Bronchial epithelial cell (primary cell): ENCODE measurements around the gene AMDHD2. TPM values are rescaled to one million over a fixed set of nuclear protein-coding genes. Genes with fewer than 3 reads are reported as not detected.

Experiments used
- DNase-seq: peaks from one replicate; pipeline ENCODE4 v3.0.0-alpha.2; 2010; ENCODE audit warnings: low read depth
- FAIRE-seq: peaks from 2 replicates; lab custom pipeline; 2011; peaks lifted over from hg19 to GRCh38; lab: Jason Lieb, UNC
- H3K27me3 ChIP-seq: 2 replicates; pipeline ENCODE4 v1.5.1; 2011; ENCODE audit warnings: low read length; ENCODE audit not compliant: control insufficient read depth, insufficient read depth
- H3K36me3 ChIP-seq: 2 replicates; pipeline ENCODE4 v1.5.1; 2011; ENCODE audit warnings: low read length; ENCODE audit not compliant: control insufficient read depth, insufficient read depth
- H3K4me3 ChIP-seq: 2 replicates; pipeline ENCODE4 v1.5.1; 2011; ENCODE audit warnings: mild to moderate bottlenecking, low read depth, low read length, control low read depth
- total RNA-seq: library from RNA; depleted of rRNA; stranded (reverse); fragments of >200 nt; gene quantifications from 2 replicates; pipeline ENCODE4 v1.2.1, GENCODE V29; 2014
- TF ChIP-seq, protein P1 (sequence below): IDR thresholded peaks from 2 replicates; pipeline ENCODE4 v1.5.1; 2011; ENCODE audit warnings: mild to moderate bottlenecking, moderate library complexity, low read length, control low read depth, inconsistent platforms; ENCODE audit not compliant: insufficient read depth, severe bottlenecking

The AMDHD2 gene
- total RNA-seq, 1 donor from 2014 or later: 35.8 TPM

DNA sequence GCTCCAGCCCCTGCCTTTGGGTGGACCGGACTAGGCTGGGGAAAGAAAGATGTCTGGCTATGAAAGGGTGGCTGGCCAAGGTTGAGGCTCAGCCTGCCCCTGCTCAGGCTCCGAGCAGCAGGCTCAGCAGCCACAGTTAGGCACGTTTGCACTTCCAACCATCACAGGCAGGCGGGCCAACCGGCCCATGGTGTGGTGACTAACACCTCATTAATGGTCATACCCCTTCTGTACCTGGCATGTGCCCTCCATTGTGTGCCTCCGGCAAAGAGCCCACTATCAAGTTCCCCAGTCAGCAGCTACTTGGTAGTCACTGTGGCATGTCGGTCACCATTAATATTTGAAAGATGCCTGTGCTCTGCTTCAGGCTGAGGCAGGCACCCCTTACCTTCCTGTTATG is 38.5 kb upstream of the AMDHD2 start:
- DNase-seq (no peak), FAIRE-seq (no peak)
- Histone ChIP-seq H3K4me3 (no peak overlapping the region), H3K36me3 (no peaks in the 10 kb centered on the region), H3K27me3 (no peaks in the 10 kb centered on the region)
- TF ChIP-seq, protein P1, sequence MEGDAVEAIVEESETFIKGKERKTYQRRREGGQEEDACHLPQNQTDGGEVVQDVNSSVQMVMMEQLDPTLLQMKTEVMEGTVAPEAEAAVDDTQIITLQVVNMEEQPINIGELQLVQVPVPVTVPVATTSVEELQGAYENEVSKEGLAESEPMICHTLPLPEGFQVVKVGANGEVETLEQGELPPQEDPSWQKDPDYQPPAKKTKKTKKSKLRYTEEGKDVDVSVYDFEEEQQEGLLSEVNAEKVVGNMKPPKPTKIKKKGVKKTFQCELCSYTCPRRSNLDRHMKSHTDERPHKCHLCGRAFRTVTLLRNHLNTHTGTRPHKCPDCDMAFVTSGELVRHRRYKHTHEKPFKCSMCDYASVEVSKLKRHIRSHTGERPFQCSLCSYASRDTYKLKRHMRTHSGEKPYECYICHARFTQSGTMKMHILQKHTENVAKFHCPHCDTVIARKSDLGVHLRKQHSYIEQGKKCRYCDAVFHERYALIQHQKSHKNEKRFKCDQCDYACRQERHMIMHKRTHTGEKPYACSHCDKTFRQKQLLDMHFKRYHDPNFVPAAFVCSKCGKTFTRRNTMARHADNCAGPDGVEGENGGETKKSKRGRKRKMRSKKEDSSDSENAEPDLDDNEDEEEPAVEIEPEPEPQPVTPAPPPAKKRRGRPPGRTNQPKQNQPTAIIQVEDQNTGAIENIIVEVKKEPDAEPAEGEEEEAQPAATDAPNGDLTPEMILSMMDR: no peak

DNA sequence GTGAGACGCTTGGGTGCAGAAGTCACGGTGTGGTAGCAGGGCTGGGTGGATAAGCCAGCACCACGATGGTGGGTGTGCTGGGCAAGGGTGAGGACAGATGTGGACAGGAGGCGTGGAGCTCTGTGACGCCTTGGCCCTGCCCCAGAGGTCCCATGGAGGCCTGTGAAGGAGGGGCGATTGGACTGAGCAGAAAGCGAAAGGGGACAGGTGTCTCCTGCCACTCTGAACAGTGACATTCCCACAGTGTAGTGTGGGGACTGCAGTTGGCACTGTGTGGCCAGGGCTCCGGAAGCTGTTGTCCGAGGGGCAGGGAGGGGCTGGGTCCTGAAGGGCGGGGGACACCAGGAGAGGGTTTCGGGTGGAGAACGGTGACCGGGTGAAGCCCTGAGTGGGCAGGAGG is 37.9 kb upstream of the AMDHD2 start:
- Histone ChIP-seq H3K36me3 (no peaks in the 10 kb centered on the region), H3K27me3 (no peaks in the 10 kb centered on the region), H3K4me3 (no peak overlapping the region)
- DNase-seq (no peak), FAIRE-seq (no peak)
- TF ChIP-seq, protein P1: no peak

DNA sequence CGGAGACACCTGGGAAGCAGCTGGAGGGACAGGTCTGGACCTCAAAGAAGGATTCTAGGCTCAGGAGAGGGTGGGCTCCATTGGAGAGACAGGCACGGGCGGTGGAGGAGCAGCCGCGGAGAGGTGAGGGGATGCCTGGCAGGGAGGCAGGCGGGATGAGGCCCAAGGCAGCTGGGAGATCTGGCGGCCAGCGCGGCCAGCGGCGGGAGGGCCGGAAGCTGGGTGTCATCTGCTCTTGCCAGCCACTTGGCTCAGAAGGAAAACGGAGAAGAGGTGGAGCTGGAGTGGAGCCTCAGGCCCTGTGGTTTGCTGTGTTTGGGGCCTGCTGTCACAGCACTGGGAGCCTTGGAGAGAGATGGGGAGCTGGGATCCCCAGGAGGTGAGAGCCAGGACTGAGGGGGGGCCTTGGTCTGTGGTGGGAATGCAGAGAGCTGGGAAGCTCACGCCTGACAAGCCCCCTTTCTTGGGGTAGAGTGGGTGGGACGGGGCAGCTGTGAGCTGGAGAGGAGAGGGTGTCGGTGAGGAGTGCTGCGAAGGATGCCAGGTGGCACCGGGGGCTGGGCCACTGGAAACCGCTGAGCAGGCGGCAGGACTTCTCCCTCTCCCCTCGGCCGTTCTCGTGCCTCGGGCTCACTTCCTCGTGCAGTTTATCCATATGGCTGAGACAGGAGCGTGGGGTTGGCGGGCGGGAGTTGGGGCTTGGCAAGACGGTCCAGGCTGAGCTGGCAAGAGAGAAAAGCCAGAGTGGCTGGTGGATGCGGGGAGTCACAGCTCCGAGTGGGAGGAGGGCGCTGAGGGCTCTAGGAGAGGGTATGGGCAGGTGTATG is 37.2 kb upstream of the AMDHD2 start:
- FAIRE-seq (no peak), DNase-seq (no peak)
- no peaks in the 10 kb centered on the region for H3K36me3 ChIP-seq
- TF ChIP-seq, protein P1: no peak
- no peak overlapping the region for H3K4me3 ChIP-seq
- H3K27me3 ChIP-seq: no peaks in the 10 kb centered on the region

DNA sequence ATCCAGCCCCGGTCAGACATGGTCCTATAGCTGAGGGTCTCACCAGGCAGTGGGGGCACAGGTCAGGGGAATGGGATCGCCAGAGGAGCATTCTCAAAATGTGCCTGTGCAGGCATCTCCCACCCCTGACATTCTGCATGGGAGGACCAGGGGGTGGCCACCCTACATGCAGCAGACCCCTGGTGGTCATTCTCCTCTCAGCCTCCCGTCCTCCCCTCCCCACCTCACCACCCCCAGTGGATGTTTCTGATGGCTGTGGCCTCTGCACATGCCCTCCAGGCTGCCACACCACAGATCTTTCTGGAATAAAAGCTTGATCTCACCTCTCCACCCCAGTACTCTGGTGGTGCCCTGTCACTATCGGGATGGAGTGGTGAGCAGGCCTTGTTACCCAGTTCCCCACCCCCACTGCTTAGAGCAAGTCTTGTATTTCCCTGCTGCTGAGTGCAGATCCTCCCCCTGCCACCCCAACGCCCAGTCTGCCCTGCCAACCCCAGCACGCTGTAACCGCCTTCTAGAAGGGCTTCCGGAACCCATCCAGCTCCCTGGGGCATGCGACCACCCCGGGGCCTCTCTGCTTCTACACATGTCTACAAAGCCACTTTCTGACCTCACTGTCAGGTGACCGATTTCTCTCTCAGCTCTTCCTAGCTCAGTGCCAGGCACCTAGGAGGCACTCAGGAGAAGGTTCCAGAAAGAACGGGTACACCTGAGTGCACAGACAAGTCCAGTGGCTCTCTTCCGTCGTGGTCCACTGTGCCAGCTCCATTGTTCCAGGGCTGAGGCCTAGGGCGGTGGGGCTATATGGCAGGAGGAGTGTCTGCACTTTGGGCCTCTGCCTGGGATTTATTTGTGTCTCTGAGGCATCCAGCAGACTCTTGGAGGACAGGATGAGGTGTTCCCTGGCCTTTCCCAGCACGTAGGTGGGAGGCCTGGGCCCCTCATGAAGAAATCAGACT is 36.0 kb upstream of the AMDHD2 start:
- H3K27me3 ChIP-seq: no peaks in the 10 kb centered on the region
- TF ChIP-seq, protein P1: no peak
- no peaks in the 10 kb centered on the region for H3K36me3 ChIP-seq
- no peak for FAIRE-seq
- DNase-seq: no peak
- no peak overlapping the region for H3K4me3 ChIP-seq

DNA sequence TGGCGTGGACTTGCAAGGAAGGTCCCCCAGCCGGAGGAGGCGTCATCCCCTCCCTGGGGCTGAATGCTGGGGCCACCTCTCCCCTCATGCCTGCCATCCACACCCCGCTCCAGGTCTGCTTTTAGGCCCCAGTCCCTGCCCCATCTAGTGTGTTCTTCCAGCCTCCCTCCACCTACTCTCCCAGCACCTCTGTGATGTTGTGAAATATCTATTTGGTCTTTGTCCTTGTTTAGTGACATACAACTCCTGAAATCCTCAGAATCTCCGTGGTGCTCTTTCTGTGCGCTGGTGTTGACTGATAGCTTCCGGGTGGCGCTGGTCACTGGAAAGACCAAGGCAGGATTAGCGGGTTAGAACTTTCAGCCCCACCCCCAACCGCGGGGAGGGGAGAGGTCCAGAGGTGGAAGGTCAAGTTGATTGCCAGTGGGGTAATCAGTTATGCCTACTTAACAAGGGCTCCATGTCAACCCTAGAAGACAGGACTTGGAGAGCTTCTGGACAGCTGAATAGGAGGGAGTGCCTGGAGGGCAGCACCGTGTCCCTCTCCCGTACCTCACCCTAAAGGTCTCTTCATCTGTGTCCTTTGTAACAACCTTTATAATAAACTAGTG is 35.2 kb upstream of the AMDHD2 start:
- Histone ChIP-seq H3K4me3 (no peak overlapping the region), H3K36me3 (no peaks in the 10 kb centered on the region), H3K27me3 (no peaks in the 10 kb centered on the region)
- DNase-seq (no peak), FAIRE-seq (no peak)
- TF ChIP-seq, protein P1: no peak
